CMK (cell line): ENCODE measurements around the gene ADGRD1.
"Not testable (repeated sequence)": the region's sequence is repeated elsewhere in the genome, so short reads cannot be mapped to it uniquely, and the experiment has no call there.

ENCODE experiments used
- DNase-seq: peaks from one replicate; pipeline ENCODE4 v3.0.0-alpha.2; 2010; ENCODE audit warnings: low read depth

ADGRD1 gene

GRCh38 chr12:130953771-130954543 is at the start of gene ADGRD1:
ADGRD1 (plus strand) TSS chr12:130953907; CDS start chr12:130954466, 559 bp downstream.
- no peak for DNase-seq

- DNase-seq = no peak
Observed at GRCh38 chr12:130904064-130904463, 49.6 kb upstream of the ADGRD1 start.

- DNase-seq = not testable (repeated sequence)
Observed at GRCh38 chr12:130904936-130905455, 48.7 kb upstream of the ADGRD1 start.

- no peak for DNase-seq
Observed at GRCh38 chr12:130909111-130909510, 44.6 kb upstream of the ADGRD1 start.

GRCh38 chr12:130911193-130911592 is 42.5 kb upstream of the ADGRD1 start:
- DNase-seq = no peak

GRCh38 chr12:130911933-130912332 is 41.8 kb upstream of the ADGRD1 start:
- no peak for DNase-seq

GRCh38 chr12:130916241-130916911 is 37.3 kb upstream of the ADGRD1 start:
- DNase-seq = no peak

GRCh38 chr12:130917607-130918006 is 36.1 kb upstream of the ADGRD1 start:
- DNase-seq = no peak

GRCh38 chr12:130919086-130919485 is 34.6 kb upstream of the ADGRD1 start:
- no peak for DNase-seq

GRCh38 chr12:130920119-130920703 is 33.5 kb upstream of the ADGRD1 start:
- no peak for DNase-seq

- DNase-seq = no peak
Observed at GRCh38 chr12:130920723-130921381, 32.9 kb upstream of the ADGRD1 start.

- DNase-seq = no peak
Observed at GRCh38 chr12:130922511-130922953, 31.2 kb upstream of the ADGRD1 start.

GRCh38 chr12:130924966-130925665 is 28.6 kb upstream of the ADGRD1 start:
- no peak for DNase-seq

GRCh38 chr12:130925666-130926015 is 28.1 kb upstream of the ADGRD1 start:
- no peak for DNase-seq

- no peak for DNase-seq
Observed at GRCh38 chr12:130929363-130929762, 24.3 kb upstream of the ADGRD1 start.

GRCh38 chr12:130932061-130932930 is 21.4 kb upstream of the ADGRD1 start:
- DNase-seq = no peak

GRCh38 chr12:130933269-130933995 is 20.3 kb upstream of the ADGRD1 start:
- no peak for DNase-seq

GRCh38 chr12:130934753-130935152 is 19.0 kb upstream of the ADGRD1 start:
- DNase-seq = no peak

GRCh38 chr12:130936561-130936960 is 17.1 kb upstream of the ADGRD1 start:
- no peak for DNase-seq

- no peak for DNase-seq
Observed at GRCh38 chr12:130937063-130937462, 16.6 kb upstream of the ADGRD1 start.
